ENCODE measurements around the gene CEBPE. TPM values are rescaled to one million over a fixed set of nuclear protein-coding genes. Genes with fewer than 3 reads are reported as not detected.
A peak's percentile ranks its signal among the peaks of the same experiment; 100 is the strongest.

CEBPE gene
- total RNA-seq, 1 experiment from 2014 or later: not detected

GRCh38 chr14:23094666-23095195 lies 24.3 kb downstream of the CEBPE start, which contains the start of gene ACIN1:
Gene ACIN1, minus strand, starts transcription at chr14:23095136. Its CDS starts 24 bp downstream, at chr14:23095112.
- H3K27ac Mint-ChIP-seq (ENCODE audit: low read depth, unreplicated experiment): no peak within 1 kb of the TSS
- peaks cover 60% of the 10 kb centered on the region for H3K36me3 Mint-ChIP-seq (ENCODE audit: insufficient read depth, unreplicated experiment)
- POLR2A ChIA-PET: interaction anchor here (0.5 to 3.8 kb wide), 62 partner anchors 8 to 1639 kb away, joined by 3 to 74 read pairs (median 5); partner anchors contain the start of genes AJUBA, CHD8, DAD1 and DCAF11
- BruUV-seq (replicated peaks): TSS peak; percentile 51
- H3K9me3 Mint-ChIP-seq (ENCODE audit: unreplicated experiment): no peaks in the 10 kb centered on the region
- TF ChIP-seq, protein P1, sequence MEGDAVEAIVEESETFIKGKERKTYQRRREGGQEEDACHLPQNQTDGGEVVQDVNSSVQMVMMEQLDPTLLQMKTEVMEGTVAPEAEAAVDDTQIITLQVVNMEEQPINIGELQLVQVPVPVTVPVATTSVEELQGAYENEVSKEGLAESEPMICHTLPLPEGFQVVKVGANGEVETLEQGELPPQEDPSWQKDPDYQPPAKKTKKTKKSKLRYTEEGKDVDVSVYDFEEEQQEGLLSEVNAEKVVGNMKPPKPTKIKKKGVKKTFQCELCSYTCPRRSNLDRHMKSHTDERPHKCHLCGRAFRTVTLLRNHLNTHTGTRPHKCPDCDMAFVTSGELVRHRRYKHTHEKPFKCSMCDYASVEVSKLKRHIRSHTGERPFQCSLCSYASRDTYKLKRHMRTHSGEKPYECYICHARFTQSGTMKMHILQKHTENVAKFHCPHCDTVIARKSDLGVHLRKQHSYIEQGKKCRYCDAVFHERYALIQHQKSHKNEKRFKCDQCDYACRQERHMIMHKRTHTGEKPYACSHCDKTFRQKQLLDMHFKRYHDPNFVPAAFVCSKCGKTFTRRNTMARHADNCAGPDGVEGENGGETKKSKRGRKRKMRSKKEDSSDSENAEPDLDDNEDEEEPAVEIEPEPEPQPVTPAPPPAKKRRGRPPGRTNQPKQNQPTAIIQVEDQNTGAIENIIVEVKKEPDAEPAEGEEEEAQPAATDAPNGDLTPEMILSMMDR (IDR thresholded peaks at IDR 0.05; ENCODE audit: unreplicated experiment): no peak
- no peaks in the 10 kb centered on the region for H3K27me3 Mint-ChIP-seq (ENCODE audit: insufficient read depth, unreplicated experiment)
- intact Hi-C loops (cut with micrococcal nuclease): loop anchor here (2.0 kb wide), 2 partner anchors 16 to 60 kb away; no protein-coding TSS in a partner anchor
- CTCF ChIA-PET: interaction anchor here (0.6 to 3.7 kb wide), 16 partner anchors 15 to 939 kb away, joined by 3 to 54 read pairs (median 6); partner anchors contain the start of gene CDH24
- peaks cover 21% of the 10 kb centered on the region for H3K4me1 Mint-ChIP-seq (ENCODE audit: insufficient read depth, unreplicated experiment)
- no peak within 1 kb of the TSS for H3K4me3 Mint-ChIP-seq (ENCODE audit: unreplicated experiment)
- peak; percentile 79 for DNase-seq (ENCODE audit: unreplicated experiment)

DNA sequence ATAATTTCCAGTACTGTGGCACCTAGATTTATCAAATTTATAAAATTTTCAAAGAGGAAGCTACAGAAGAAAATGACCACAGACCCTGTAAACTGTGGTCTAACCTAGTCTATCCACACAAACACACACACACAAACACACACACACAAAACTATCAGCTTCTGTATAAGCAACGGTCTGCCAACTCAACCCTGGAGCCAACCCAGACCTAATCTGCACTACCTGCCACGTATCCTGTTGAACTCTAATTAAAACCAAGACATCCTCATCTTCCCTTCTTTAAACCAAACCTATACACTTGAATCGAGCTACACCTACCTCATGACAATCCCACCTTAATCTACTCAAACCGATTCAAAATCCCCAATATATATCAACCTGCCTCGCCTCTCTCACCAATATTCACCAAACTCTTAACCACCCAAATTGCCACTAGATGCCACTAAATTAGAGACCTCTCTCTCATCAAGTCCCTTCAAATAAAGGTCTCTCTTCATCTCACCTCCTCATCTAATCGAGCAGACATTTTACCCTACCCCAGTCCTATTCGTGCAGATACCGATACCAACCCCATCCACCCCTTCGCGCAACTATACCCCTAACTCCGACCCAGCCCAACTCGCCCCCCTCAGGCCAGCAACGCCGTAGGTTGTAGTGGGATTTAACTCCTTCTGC lies 24.9 kb downstream of the CEBPE start:
- Mint-ChIP-seq H3K4me1 (ENCODE audit: insufficient read depth, unreplicated experiment) (peaks cover 21% of the 10 kb centered on the region), H3K27me3 (ENCODE audit: insufficient read depth, unreplicated experiment) (no peaks in the 10 kb centered on the region), H3K27ac (ENCODE audit: low read depth, unreplicated experiment) (no peak overlapping the region), H3K36me3 (ENCODE audit: insufficient read depth, unreplicated experiment) (peaks cover 60% of the 10 kb centered on the region), H3K9me3 (ENCODE audit: unreplicated experiment) (no peaks in the 10 kb centered on the region), H3K4me3 (ENCODE audit: unreplicated experiment) (no peak overlapping the region)
- intact Hi-C loops (cut with micrococcal nuclease): loop anchor here (2.0 kb wide), 2 partner anchors 15 to 61 kb away; no protein-coding TSS in a partner anchor
- no TSS peak for BruUV-seq (replicated peaks)
- DNase-seq (ENCODE audit: unreplicated experiment): no peak
- TF ChIP-seq, protein P1 (IDR thresholded peaks at IDR 0.05; ENCODE audit: unreplicated experiment): no peak
- POLR2A ChIA-PET: interaction anchor here (0.5 to 3.8 kb wide), 46 partner anchors 9 to 1053 kb away, joined by 3 to 74 read pairs (median 5); partner anchors contain the start of genes AJUBA, DAD1, DCAF11 and EMC9
- CTCF ChIA-PET: interaction anchor here (0.6 to 3.7 kb wide), 17 partner anchors 11 to 939 kb away, joined by 3 to 54 read pairs (median 5); partner anchors contain the start of gene CDH24

DNA sequence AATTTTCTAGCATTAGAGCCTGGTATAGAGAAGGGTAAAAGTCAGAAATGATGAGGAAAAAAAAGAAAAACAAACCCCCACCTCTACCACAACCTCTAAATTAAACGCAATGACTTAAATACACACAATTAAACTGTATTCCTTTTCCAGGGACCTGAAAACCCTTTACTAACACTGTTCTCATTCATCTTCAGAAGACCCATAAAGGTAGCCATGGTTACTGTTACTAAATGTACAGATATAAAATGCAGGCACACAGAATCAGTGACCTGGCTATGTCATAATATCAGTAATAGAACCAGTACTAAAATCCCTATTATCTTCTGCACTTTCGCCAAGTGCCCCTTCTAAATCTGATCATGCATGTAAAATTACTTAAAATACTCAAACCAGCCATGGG lies 25.5 kb downstream of the CEBPE start:
- no peak overlapping the region for H3K27ac Mint-ChIP-seq (ENCODE audit: low read depth, unreplicated experiment)
- no TSS peak for BruUV-seq (replicated peaks)
- intact Hi-C loops (cut with micrococcal nuclease): no loop called here

More for the DNA sequence above, 25.5 kb downstream of the CEBPE start:
- TF ChIP-seq, protein P1 (IDR thresholded peaks at IDR 0.05; ENCODE audit: unreplicated experiment): no peak
- Mint-ChIP-seq H3K9me3 (ENCODE audit: unreplicated experiment) (no peaks in the 10 kb centered on the region), H3K27me3 (ENCODE audit: insufficient read depth, unreplicated experiment) (no peaks in the 10 kb centered on the region), H3K4me3 (ENCODE audit: unreplicated experiment) (no peak overlapping the region), H3K36me3 (ENCODE audit: insufficient read depth, unreplicated experiment) (peaks cover 60% of the 10 kb centered on the region), H3K4me1 (ENCODE audit: insufficient read depth, unreplicated experiment) (peaks cover 21% of the 10 kb centered on the region)
- CTCF ChIA-PET: interaction anchor here (0.6 to 3.7 kb wide), 12 partner anchors 10 to 469 kb away, joined by 3 to 54 read pairs (median 6); partner anchors contain the start of gene CDH24
- POLR2A ChIA-PET: interaction anchor here (0.6 to 3.8 kb wide), 9 partner anchors 10 to 449 kb away, joined by 3 to 74 read pairs (median 27); partner anchors contain the start of genes AJUBA and PPP1R3E
- no peak for DNase-seq (ENCODE audit: unreplicated experiment)
